Testis (tissue), 2 donors: ENCODE data around the gene OTULINL.

Experiments used
- POLR2A ChIP-seq: fragments of 450-650 bp; IDR thresholded peaks from one replicate; pipeline ENCODE4 v1.6.1; 2017; ENCODE audit warnings: antibody characterized with exemption, mild to moderate bottlenecking, moderate library complexity
- TF ChIP-seq, protein P1 (sequence below), 3 experiments: fragments of 450-650 bp in 2 of 3; fragments of 200-600 bp in 1 of 3; sonication (generic) in 1 of 3; IDR thresholded peaks; one replicate each; pipeline ENCODE4 v1.5.1; 2016 to 2019; ENCODE audit warnings: antibody characterized with exemption in 3 of 3, mild to moderate bottlenecking in 2 of 3, moderate library complexity in 1 of 3

DNA sequence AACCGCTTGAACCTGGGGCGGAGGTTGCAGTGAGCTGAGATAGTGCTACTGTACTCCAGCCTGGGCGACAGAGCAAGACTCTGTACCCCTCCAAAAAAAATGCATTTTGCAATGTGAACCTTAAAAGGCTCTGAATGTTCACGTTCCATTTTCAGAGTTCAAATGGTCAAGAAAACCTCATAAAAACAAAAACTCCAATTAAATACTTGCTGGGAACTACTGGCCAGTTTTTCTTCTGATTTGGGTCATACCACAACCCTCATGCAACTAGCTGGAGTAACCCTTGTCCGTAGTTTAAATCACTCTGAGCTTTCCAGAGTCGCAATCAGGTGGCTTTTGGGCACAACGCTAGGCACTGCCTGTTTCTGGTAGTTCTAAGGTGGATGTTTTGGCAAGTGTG is 2.3 kb upstream of the OTULINL start:
- TF ChIP-seq POLR2A, result no peak
- TF ChIP-seq, protein P1, sequence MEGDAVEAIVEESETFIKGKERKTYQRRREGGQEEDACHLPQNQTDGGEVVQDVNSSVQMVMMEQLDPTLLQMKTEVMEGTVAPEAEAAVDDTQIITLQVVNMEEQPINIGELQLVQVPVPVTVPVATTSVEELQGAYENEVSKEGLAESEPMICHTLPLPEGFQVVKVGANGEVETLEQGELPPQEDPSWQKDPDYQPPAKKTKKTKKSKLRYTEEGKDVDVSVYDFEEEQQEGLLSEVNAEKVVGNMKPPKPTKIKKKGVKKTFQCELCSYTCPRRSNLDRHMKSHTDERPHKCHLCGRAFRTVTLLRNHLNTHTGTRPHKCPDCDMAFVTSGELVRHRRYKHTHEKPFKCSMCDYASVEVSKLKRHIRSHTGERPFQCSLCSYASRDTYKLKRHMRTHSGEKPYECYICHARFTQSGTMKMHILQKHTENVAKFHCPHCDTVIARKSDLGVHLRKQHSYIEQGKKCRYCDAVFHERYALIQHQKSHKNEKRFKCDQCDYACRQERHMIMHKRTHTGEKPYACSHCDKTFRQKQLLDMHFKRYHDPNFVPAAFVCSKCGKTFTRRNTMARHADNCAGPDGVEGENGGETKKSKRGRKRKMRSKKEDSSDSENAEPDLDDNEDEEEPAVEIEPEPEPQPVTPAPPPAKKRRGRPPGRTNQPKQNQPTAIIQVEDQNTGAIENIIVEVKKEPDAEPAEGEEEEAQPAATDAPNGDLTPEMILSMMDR (IDR thresholded peaks at IDR 0.05), result no peak
